Activated CD4-positive, alpha-beta T cell treated with anti-CD3 and anti-CD28 coated beads, Interleukin-2, amount 10 ng/mL, durations not matched to agents 7 days and 5 days (primary cell): ENCODE data around the gene LRRTM4. TPM values are rescaled to one million over a fixed set of nuclear protein-coding genes. Genes with fewer than 3 reads are reported as not detected.

Experiments used
- CTCF ChIA-PET: fragments of 350-600 bp; sonication (Branson Sonifier 250); formaldehyde crosslinking; loops from one replicate; lab custom pipeline; 2021; ENCODE audit warnings: antibody characterized with exemption; lab: Charles Lee
- POLR2A ChIA-PET: fragments of 350-600 bp; sonication (Branson Sonifier 250); formaldehyde crosslinking; loops from one replicate; lab custom pipeline; 2021; ENCODE audit warnings: antibody characterized with exemption; lab: Charles Lee
- DNase-seq: peaks from one replicate; pipeline ENCODE4 v3.0.0-alpha.2; 2020
- H3K27ac Mint-ChIP-seq: one replicate; pipeline ENCODE4 v1.8.0; 2021; ENCODE audit warnings: mild to moderate bottlenecking, moderate library complexity, mixed read lengths
- H3K27me3 Mint-ChIP-seq: one replicate; pipeline ENCODE4 v1.8.0; 2021; ENCODE audit warnings: mixed read lengths
- H3K36me3 Mint-ChIP-seq: one replicate; pipeline ENCODE4 v1.8.0; 2021; ENCODE audit warnings: low read depth, mixed read lengths
- H3K4me1 Mint-ChIP-seq: one replicate; pipeline ENCODE4 v1.8.0; 2021; ENCODE audit warnings: mixed read lengths
- H3K4me3 Mint-ChIP-seq: one replicate; pipeline ENCODE4 v1.8.0; 2021; ENCODE audit warnings: mild to moderate bottlenecking, moderate library complexity, mixed read lengths
- H3K9me3 Mint-ChIP-seq: one replicate; pipeline ENCODE4 v1.8.0; 2021; ENCODE audit warnings: mixed read lengths
- total RNA-seq, 2 experiments: library from RNA; stranded (reverse); gene quantifications; one replicate each; pipeline ENCODE4 v1.2.3, GENCODE V29; 2021

The LRRTM4 gene
- total RNA-seq, 2 experiments from 2014 or later: not detected

- no peaks in the 10 kb centered on the region for H3K27me3 Mint-ChIP-seq
- ChIA-PET POLR2A (no interaction called here), CTCF (no interaction called here)
- peaks cover 2% of the 10 kb centered on the region for H3K9me3 Mint-ChIP-seq
- no peak overlapping the region for H3K27ac Mint-ChIP-seq
- no peaks in the 10 kb centered on the region for H3K4me1 Mint-ChIP-seq
- H3K36me3 Mint-ChIP-seq: no peaks in the 10 kb centered on the region
- no peak overlapping the region for H3K4me3 Mint-ChIP-seq
- no peak for DNase-seq
These were observed 508.7 kb downstream of the LRRTM4 start for GRCh38 chr2:77013457-77013856.

GRCh38 chr2:77009307-77009706 is 512.9 kb downstream of the LRRTM4 start:
- no peak for DNase-seq
- peaks cover 5% of the 10 kb centered on the region for H3K9me3 Mint-ChIP-seq
- H3K27ac Mint-ChIP-seq: no peak overlapping the region
- CTCF ChIA-PET: no interaction called here
- no peaks in the 10 kb centered on the region for H3K4me1 Mint-ChIP-seq
- POLR2A ChIA-PET: no interaction called here
- H3K36me3 Mint-ChIP-seq: no peaks in the 10 kb centered on the region
- no peak overlapping the region for H3K4me3 Mint-ChIP-seq
- H3K27me3 Mint-ChIP-seq: no peaks in the 10 kb centered on the region

- Mint-ChIP-seq H3K27me3 (no peaks in the 10 kb centered on the region), H3K4me1 (no peaks in the 10 kb centered on the region), H3K9me3 (peaks cover 5% of the 10 kb centered on the region), H3K36me3 (no peaks in the 10 kb centered on the region), H3K4me3 (no peak overlapping the region), H3K27ac (no peak overlapping the region)
- DNase-seq: no peak
- ChIA-PET POLR2A (no interaction called here), CTCF (no interaction called here)
These were observed 513.3 kb downstream of the LRRTM4 start for GRCh38 chr2:77008853-77009252.

- H3K27me3 Mint-ChIP-seq: no peaks in the 10 kb centered on the region
- CTCF ChIA-PET: no interaction called here
- no peaks in the 10 kb centered on the region for H3K4me1 Mint-ChIP-seq
- H3K36me3 Mint-ChIP-seq: no peaks in the 10 kb centered on the region
- peaks cover 8% of the 10 kb centered on the region for H3K9me3 Mint-ChIP-seq
- POLR2A ChIA-PET: no interaction called here
- DNase-seq: no peak
- no peak overlapping the region for H3K4me3 Mint-ChIP-seq
- no peak overlapping the region for H3K27ac Mint-ChIP-seq
These were observed 514.5 kb downstream of the LRRTM4 start for GRCh38 chr2:77007686-77008085.

- peaks cover 10% of the 10 kb centered on the region for H3K9me3 Mint-ChIP-seq
- no peak overlapping the region for H3K4me3 Mint-ChIP-seq
- CTCF ChIA-PET: no interaction called here
- DNase-seq: no peak
- POLR2A ChIA-PET: no interaction called here
- H3K27me3 Mint-ChIP-seq: no peaks in the 10 kb centered on the region
- H3K4me1 Mint-ChIP-seq: no peaks in the 10 kb centered on the region
- no peaks in the 10 kb centered on the region for H3K36me3 Mint-ChIP-seq
- no peak overlapping the region for H3K27ac Mint-ChIP-seq
These were observed 516.7 kb downstream of the LRRTM4 start for GRCh38 chr2:77005522-77005921.

- DNase-seq: no peak
- CTCF ChIA-PET: no interaction called here
- no peak overlapping the region for H3K27ac Mint-ChIP-seq
- H3K4me3 Mint-ChIP-seq: no peak overlapping the region
- H3K36me3 Mint-ChIP-seq: no peaks in the 10 kb centered on the region
- no peaks in the 10 kb centered on the region for H3K27me3 Mint-ChIP-seq
- H3K9me3 Mint-ChIP-seq: peaks cover 10% of the 10 kb centered on the region
- POLR2A ChIA-PET: no interaction called here
- H3K4me1 Mint-ChIP-seq: no peaks in the 10 kb centered on the region
These were observed 520.3 kb downstream of the LRRTM4 start for GRCh38 chr2:77001895-77002294.

- ChIA-PET CTCF (interaction anchor here (0.6 kb wide), 1 partner anchor 1802 kb away, joined by 5 read pairs; no protein-coding TSS in a partner anchor), POLR2A (no interaction called here)
- no peaks in the 10 kb centered on the region for H3K36me3 Mint-ChIP-seq
- H3K27me3 Mint-ChIP-seq: no peaks in the 10 kb centered on the region
- DNase-seq: no peak
- no peaks in the 10 kb centered on the region for H3K4me1 Mint-ChIP-seq
- H3K9me3 Mint-ChIP-seq: peaks cover 5% of the 10 kb centered on the region
- H3K4me3 Mint-ChIP-seq: no peak overlapping the region
- H3K27ac Mint-ChIP-seq: no peak overlapping the region
These were observed 523.5 kb downstream of the LRRTM4 start for GRCh38 chr2:76998704-76999103.

GRCh38 chr2:76998152-76998551 is 524.0 kb downstream of the LRRTM4 start:
- H3K27ac Mint-ChIP-seq: no peak overlapping the region
- H3K36me3 Mint-ChIP-seq: no peaks in the 10 kb centered on the region
- CTCF ChIA-PET: no interaction called here
- no peaks in the 10 kb centered on the region for H3K4me1 Mint-ChIP-seq
- H3K4me3 Mint-ChIP-seq: no peak overlapping the region
- peaks cover 2% of the 10 kb centered on the region for H3K9me3 Mint-ChIP-seq
- POLR2A ChIA-PET: no interaction called here
- no peak for DNase-seq
- no peaks in the 10 kb centered on the region for H3K27me3 Mint-ChIP-seq

GRCh38 chr2:76997296-76997695 is 524.9 kb downstream of the LRRTM4 start:
- CTCF ChIA-PET: interaction anchor here (1.0 kb wide), 1 partner anchor 9 kb away, joined by 3 read pairs; no protein-coding TSS in a partner anchor
- H3K27me3 Mint-ChIP-seq: no peaks in the 10 kb centered on the region

GRCh38 chr2:76985387-76986136 is 536.6 kb downstream of the LRRTM4 start:
- no peaks in the 10 kb centered on the region for H3K4me1 Mint-ChIP-seq
- no peaks in the 10 kb centered on the region for H3K27me3 Mint-ChIP-seq
- H3K9me3 Mint-ChIP-seq: peaks cover 3% of the 10 kb centered on the region
- no peak for DNase-seq
- ChIA-PET POLR2A (no interaction called here), CTCF (no interaction called here)
- H3K27ac Mint-ChIP-seq: no peak overlapping the region
- no peaks in the 10 kb centered on the region for H3K36me3 Mint-ChIP-seq
- no peak overlapping the region for H3K4me3 Mint-ChIP-seq

More at GRCh38 chr2:76997296-76997695, 524.9 kb downstream of the LRRTM4 start:
- Mint-ChIP-seq H3K4me3 (no peak overlapping the region), H3K4me1 (no peaks in the 10 kb centered on the region), H3K36me3 (no peaks in the 10 kb centered on the region), H3K9me3 (peaks cover 2% of the 10 kb centered on the region), H3K27ac (no peak overlapping the region)
- no peak for DNase-seq
- POLR2A ChIA-PET: no interaction called here

GRCh38 chr2:76984359-76984758 is 537.8 kb downstream of the LRRTM4 start:
- no peak overlapping the region for H3K4me3 Mint-ChIP-seq
- no peak for DNase-seq
- ChIA-PET POLR2A (no interaction called here), CTCF (no interaction called here)
- H3K27me3 Mint-ChIP-seq: no peaks in the 10 kb centered on the region
- no peaks in the 10 kb centered on the region for H3K4me1 Mint-ChIP-seq
- H3K36me3 Mint-ChIP-seq: no peaks in the 10 kb centered on the region
- no peak overlapping the region for H3K27ac Mint-ChIP-seq
- peaks cover 3% of the 10 kb centered on the region for H3K9me3 Mint-ChIP-seq

- peaks cover 2% of the 10 kb centered on the region for H3K9me3 Mint-ChIP-seq
- H3K27ac Mint-ChIP-seq: no peak overlapping the region
- no peaks in the 10 kb centered on the region for H3K36me3 Mint-ChIP-seq
- no peak for DNase-seq
- H3K27me3 Mint-ChIP-seq: no peaks in the 10 kb centered on the region
- no peaks in the 10 kb centered on the region for H3K4me1 Mint-ChIP-seq
- ChIA-PET POLR2A (no interaction called here), CTCF (no interaction called here)
- H3K4me3 Mint-ChIP-seq: no peak overlapping the region
These were observed 541.9 kb downstream of the LRRTM4 start for GRCh38 chr2:76980067-76980787.

- Mint-ChIP-seq H3K4me3 (no peak overlapping the region), H3K4me1 (no peaks in the 10 kb centered on the region), H3K9me3 (peaks cover 2% of the 10 kb centered on the region), H3K27me3 (no peaks in the 10 kb centered on the region), H3K27ac (no peak overlapping the region), H3K36me3 (no peaks in the 10 kb centered on the region)
- CTCF ChIA-PET: no interaction called here
- POLR2A ChIA-PET: no interaction called here
- no peak for DNase-seq
These were observed 544.1 kb downstream of the LRRTM4 start for GRCh38 chr2:76977846-76978727.
